ENCODE results near the gene QSOX1.
"Not testable (repeated sequence)": the region's sequence is repeated elsewhere in the genome, so short reads cannot be mapped to it uniquely, and the experiment has no call there.

Gene QSOX1

DNA sequence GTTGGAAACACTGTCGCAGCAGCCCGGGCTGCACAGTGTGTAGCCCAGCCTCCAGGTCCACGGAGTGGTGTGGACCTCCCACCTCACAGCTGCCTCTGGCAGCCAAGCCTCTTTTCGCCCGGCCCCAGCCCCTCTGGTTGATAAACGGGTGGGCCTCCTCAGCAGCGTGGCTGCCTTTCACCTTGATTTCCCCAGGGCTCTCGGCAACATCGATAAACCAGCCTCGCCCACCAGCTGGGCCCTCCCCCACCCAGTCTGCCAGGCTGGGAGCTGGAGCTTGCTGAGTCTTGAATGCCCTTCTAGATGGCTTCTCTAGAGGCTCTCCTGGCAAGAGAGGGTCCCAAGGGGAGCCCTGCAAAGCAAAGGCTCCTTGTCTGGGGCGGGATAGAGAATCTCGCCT lies 44.3 kb downstream of the QSOX1 start:
- TF ChIP-seq, protein P1, sequence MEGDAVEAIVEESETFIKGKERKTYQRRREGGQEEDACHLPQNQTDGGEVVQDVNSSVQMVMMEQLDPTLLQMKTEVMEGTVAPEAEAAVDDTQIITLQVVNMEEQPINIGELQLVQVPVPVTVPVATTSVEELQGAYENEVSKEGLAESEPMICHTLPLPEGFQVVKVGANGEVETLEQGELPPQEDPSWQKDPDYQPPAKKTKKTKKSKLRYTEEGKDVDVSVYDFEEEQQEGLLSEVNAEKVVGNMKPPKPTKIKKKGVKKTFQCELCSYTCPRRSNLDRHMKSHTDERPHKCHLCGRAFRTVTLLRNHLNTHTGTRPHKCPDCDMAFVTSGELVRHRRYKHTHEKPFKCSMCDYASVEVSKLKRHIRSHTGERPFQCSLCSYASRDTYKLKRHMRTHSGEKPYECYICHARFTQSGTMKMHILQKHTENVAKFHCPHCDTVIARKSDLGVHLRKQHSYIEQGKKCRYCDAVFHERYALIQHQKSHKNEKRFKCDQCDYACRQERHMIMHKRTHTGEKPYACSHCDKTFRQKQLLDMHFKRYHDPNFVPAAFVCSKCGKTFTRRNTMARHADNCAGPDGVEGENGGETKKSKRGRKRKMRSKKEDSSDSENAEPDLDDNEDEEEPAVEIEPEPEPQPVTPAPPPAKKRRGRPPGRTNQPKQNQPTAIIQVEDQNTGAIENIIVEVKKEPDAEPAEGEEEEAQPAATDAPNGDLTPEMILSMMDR (IDR thresholded peaks at IDR 0.05): no peak
- Histone ChIP-seq H3K27ac (no peak overlapping the region), H3K4me3 (no peak overlapping the region)
- DNase-seq (ENCODE audit: low spot score): no peak

DNA sequence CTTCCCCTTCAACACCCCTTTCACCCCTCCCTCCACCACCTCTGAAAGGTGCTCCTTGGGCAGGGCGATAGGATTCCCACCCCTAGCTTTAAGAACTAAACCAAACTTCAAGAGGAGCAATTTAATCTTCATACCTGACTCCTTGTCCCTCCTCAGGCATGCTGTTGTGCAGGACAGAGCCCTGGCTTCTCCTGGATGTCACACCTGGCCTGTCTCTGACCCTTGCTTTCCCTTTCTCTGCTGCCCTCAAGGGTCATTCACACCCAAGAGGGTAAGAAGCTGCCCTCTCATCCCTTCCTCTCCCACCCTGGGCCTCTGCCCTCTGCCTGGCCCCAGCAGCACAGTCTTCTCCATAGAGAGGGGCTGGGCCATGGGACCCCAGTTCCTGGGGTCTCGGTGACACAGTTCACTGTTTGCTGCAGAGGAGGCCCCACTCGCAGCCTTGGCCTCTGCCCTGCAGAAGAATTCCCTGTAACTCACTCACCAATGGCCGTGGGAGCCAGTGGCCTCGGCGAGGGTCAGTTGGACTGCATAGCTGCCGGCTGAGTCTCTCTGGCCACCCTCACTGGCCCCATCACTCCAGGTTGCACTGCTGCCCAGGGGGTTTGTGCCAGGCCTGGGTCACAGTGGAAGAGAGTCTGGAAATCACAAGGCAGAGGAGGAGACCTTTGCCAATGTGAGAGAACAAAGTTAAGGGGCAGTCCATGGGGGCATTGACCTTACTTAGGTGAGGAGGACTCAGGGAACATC lies 47.0 kb downstream of the QSOX1 start:
- no peak overlapping the region for H3K27ac ChIP-seq
- DNase-seq (ENCODE audit: low spot score): no peak
- TF ChIP-seq, protein P1 (IDR thresholded peaks at IDR 0.05): no peak
- no peak overlapping the region for H3K4me3 ChIP-seq

DNA sequence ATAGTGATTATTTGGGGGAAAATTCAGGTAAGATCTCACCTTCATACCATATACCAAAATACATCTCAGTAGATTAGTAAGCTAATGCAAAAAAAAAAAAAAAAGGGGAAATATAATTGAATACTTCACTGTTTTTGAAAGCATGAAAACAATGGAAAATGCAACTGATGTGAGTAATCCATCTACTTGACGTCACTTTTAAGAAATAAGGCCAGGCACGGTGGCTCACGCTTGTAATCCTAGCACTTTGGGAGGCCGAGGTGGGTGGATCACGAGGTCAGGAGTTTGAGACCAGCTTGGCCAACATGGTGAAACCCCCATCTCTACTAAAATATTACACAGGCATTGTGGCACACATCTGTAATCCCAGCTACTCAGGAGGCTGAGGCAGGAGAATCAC lies 47.9 kb downstream of the QSOX1 start:
- not testable (repeated sequence) for DNase-seq (ENCODE audit: low spot score); H3K4me3 ChIP-seq; H3K27ac ChIP-seq

DNA sequence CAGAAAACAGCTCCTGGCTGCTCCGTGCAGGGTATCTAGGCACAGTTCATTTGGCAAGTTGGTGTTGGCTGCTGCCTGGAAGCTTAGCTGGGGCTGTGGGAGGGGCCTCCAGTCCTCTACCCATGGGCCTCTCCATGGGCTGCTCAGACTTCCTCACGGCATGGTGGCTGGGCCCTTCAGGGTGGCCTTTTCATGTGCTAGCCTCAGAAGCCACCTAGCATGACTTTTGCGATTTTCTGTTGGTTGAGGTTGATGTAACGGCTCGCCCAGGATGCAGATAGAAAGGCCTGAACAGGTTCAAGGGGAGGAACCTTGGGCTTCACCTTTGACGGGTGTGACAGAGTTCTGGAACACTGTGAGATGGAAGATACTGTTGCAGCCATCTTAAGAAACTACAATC lies 49.6 kb downstream of the QSOX1 start:
- no peak overlapping the region for H3K27ac ChIP-seq
- TF ChIP-seq, protein P1 (IDR thresholded peaks at IDR 0.05): no peak
- DNase-seq (ENCODE audit: low spot score): no peak
- no peak overlapping the region for H3K4me3 ChIP-seq

DNA sequence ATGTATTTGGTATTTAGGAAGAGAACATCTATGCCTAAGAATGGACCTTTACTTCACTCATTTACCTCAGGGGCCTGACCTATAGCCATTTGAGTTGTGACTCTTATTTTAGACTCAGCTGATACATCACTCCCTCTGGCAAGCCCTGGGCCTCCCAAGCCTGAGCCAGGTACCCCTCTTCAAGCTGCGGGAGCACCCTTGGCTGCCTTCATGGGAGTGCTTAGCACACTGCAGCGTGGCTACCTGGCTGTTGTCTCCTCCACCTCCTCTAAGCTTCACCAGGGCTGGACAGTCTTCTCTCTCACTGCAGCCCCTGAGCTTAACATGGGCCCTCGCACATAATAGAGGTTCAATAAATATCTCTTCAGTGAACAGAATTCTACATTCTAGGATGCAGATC lies 51.9 kb downstream of the QSOX1 start:
- Histone ChIP-seq H3K27ac (no peak overlapping the region), H3K4me3 (no peak overlapping the region)
- TF ChIP-seq, protein P1 (IDR thresholded peaks at IDR 0.05): no peak
- DNase-seq (ENCODE audit: low spot score): no peak

DNA sequence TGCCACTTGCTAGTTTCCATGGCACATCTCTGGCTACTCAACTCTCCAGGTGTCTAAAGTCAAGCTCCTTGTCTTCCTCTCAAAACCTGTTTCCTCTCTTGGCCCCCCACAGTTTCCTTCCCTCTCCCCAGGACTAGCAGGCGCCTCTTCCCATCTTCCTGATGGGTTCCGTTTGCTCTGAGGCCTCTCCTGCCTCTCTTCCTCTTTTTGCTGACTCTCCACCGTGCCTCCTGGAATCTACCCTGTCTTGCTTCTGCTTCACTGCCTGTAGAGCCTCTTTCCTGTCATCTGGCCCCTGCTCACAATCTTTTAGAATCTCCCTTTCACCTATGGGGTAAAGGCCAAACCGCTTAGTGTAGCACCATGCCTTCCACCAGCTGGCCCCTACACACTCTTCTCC lies 53.6 kb downstream of the QSOX1 start:
- TF ChIP-seq, protein P1 (IDR thresholded peaks at IDR 0.05): no peak
- no peak overlapping the region for H3K4me3 ChIP-seq
- no peak for DNase-seq (ENCODE audit: low spot score)
- H3K27ac ChIP-seq: no peak overlapping the region

DNA sequence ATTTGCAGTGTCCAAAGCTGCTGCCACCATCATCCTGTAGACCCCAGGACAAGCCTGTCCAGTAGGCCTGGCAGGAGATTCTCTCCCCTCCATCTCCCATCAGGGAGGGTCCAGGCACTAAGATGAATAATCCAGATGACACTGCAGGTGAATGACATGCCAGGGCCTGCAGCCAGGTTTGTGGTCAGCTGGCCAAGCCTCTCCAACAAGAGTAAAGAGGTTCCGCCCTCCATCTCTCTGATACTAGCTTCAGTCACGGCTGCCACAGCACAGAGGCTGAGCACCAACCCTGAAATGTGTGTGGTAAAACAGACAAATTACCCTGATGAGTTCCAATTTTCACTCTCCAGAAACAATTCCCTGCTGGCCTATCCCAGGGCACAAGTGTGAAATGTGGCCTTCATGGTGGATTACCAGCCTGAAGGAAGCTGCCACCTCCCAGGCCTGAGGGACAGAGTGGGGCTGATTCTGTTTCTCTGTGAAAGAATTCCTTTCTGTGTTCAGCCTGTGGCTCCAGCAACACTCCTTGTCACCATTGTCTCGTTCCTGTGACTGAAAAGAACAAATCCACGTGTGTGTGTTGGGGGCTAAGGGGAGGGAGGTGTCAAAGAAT lies 55.4 kb downstream of the QSOX1 start:
- TF ChIP-seq, protein P1 (IDR thresholded peaks at IDR 0.05): no peak
- DNase-seq (ENCODE audit: low spot score): no peak
- Histone ChIP-seq H3K27ac (no peak overlapping the region), H3K4me3 (no peak overlapping the region)

Measured in coronary artery (tissue), 2 donors.